ENCODE results near the gene LUZP4.
"Not testable (repeated sequence)": the region's sequence is repeated elsewhere in the genome, so short reads cannot be mapped to it uniquely, and the experiment has no call there.

Gene LUZP4

GRCh38 chrX:115337491-115338144 is 48.1 kb downstream of the LUZP4 start:
- no peak for DNase-seq (ENCODE audit: low spot score)

GRCh38 chrX:115339441-115340025 is 50.0 kb downstream of the LUZP4 start:
- no peak for DNase-seq (ENCODE audit: low spot score)

GRCh38 chrX:115341421-115341820 is 51.9 kb downstream of the LUZP4 start:
- DNase-seq (ENCODE audit: low spot score) = no peak

GRCh38 chrX:115344885-115345614 is 55.5 kb downstream of the LUZP4 start:
- no peak for DNase-seq (ENCODE audit: low spot score)

GRCh38 chrX:115345615-115346014 is 56.1 kb downstream of the LUZP4 start:
- no peak for DNase-seq (ENCODE audit: low spot score)

GRCh38 chrX:115346738-115347137 is 57.2 kb downstream of the LUZP4 start:
- not testable (repeated sequence) for DNase-seq (ENCODE audit: low spot score)

- no peak for DNase-seq (ENCODE audit: low spot score)
These were observed 59.1 kb downstream of the LUZP4 start for GRCh38 chrX:115348446-115349225.

- DNase-seq (ENCODE audit: low spot score) = no peak
These were observed 61.3 kb downstream of the LUZP4 start for GRCh38 chrX:115350711-115351381.

GRCh38 chrX:115356369-115356768 is 66.9 kb downstream of the LUZP4 start:
- DNase-seq (ENCODE audit: low spot score) = no peak

Data from hematopoietic multipotent progenitor cell treated with erythropoietin and hydrocortisone succinate and interleukin-3 and kit ligand, for 17 days (in vitro differentiated cells).